ENCODE results near the gene TMEM51. TPM values are rescaled to one million over a fixed set of nuclear protein-coding genes. Genes with fewer than 3 reads are reported as not detected.

Gene TMEM51
- total and polyA plus RNA-seq, 9 of the 15 experiments (the other 6 are each of a cell fraction or from before 2014, with no cell fraction given), result 0.06 to 1.4 (median 0.58) TPM

DNA sequence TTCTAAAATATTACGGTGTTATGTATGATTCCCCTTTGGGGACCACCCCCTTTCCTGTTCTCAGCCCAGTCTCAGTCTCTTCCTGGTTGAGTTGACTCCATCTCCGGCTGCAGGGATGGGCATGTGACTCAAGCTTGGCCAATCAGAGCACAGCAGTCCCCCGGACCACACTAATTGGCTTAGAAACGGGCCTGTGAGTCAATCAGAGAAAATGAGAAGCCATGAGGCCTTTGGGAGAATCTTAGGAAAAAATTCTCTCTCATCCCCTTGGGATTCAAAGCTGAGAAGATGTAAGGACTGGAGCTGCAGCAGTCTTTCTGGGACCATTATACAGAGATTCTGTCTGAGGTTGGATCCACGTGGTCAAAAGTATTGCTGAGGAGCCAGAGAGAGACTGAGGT is 82.8 kb downstream of the TMEM51 start (continued):
- TF ChIP-seq, protein P1, sequence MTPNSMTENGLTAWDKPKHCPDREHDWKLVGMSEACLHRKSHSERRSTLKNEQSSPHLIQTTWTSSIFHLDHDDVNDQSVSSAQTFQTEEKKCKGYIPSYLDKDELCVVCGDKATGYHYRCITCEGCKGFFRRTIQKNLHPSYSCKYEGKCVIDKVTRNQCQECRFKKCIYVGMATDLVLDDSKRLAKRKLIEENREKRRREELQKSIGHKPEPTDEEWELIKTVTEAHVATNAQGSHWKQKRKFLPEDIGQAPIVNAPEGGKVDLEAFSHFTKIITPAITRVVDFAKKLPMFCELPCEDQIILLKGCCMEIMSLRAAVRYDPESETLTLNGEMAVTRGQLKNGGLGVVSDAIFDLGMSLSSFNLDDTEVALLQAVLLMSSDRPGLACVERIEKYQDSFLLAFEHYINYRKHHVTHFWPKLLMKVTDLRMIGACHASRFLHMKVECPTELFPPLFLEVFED (CRISPR knock-in tag; conservative IDR thresholded peaks at IDR 0.05), result no peak
- no peak for TF ChIP-seq NCOA4 (IDR thresholded peaks at IDR 0.05; ENCODE audit: partially characterized antibody)
- TF ChIP-seq YBX1 (IDR thresholded peaks at IDR 0.05), result no peak
- TF ChIP-seq ZNF175 (CRISPR knock-in tag; IDR thresholded peaks at IDR 0.05; ENCODE audit: low read depth), result 0 out of 2 replicates have a peak, but pooled peaks have one; percentile 49
- no peak for TF ChIP-seq TCF7L2 (IDR thresholded peaks at IDR 0.05; ENCODE audit: low read depth, low read length)
- peak; percentile 41 for TF ChIP-seq FOSL1 (tag; conservative IDR thresholded peaks at IDR 0.05)

DNA sequence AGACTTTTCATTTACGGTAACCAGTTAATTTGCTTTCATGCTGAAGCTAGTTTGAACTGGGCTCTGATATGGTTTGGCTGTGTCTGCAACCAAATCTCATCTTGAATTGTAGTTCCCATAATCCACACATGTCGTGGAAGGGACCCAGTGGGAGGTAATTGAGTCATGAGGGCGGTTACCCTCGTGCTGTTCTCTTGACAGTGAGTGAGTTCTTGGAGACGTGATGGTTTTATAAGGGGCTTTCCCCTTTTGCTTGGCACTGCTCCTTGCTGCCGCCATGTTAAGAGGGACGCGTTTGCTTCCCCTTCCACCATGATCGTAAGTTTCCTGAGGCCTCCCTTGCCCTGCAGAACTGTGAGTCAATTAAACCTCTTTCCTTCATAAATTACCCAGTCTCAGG is 83.2 kb downstream of the TMEM51 start:
- intact Hi-C loops (cut with micrococcal nuclease) (no loop called here), in situ Hi-C loops (cut with MboI) (no loop called here)
- peak overlapping the region; percentile 29 for H3K4me2 ChIP-seq (ENCODE audit: insufficient read depth, low read length)
- no peaks in the 10 kb centered on the region for H3K9me1 ChIP-seq (ENCODE audit: control insufficient read depth, insufficient read depth, low read length)
- H3K27me3 ChIP-seq (ENCODE audit: control insufficient read depth in 2 of 2, insufficient read depth in 2 of 2, low read length in 2 of 2), result peaks cover 5 to 17% of the 10 kb centered on the region in 2 experiments; a peak in 3 of 5 replicates
- no peaks in the 10 kb centered on the region; a peak in 1 of 5 replicates for H3K4me1 ChIP-seq (replicated peaks in 1 of 2; ENCODE audit: control insufficient read depth in 2 of 2, insufficient read depth in 2 of 2, low read length in 2 of 2)
- no peak overlapping the region for H3K9ac ChIP-seq (ENCODE audit: insufficient read depth in 1 of 2, low read depth in 2 of 2, low read length in 2 of 2)
- no peak for ATAC-seq
- no peak for DNase-seq (ENCODE audit: extremely low read depth in 1 of 4, low spot score in 3 of 4)
- no peaks in the 10 kb centered on the region for H4K20me1 ChIP-seq (replicated peaks; ENCODE audit: control insufficient read depth, insufficient read depth, low read length)
- H3K27ac ChIP-seq (ENCODE audit: extremely low read depth, low read depth, low read length), result no peak overlapping the region
- H3K36me3 ChIP-seq (ENCODE audit: control insufficient read depth, insufficient read depth, low read length), result no peaks in the 10 kb centered on the region
- CTCF ChIA-PET (ENCODE audit: low intra/inter-chr PET ratio), result no interaction called here
- TSS peak; percentile 80 for BruUV-seq (replicated peaks)
- POLR2A ChIA-PET, result no interaction called here
- no peak overlapping the region for H3K4me3 ChIP-seq
- WGBS (ENCODE audit: insufficient coverage, low coverage, missing lambda C conversion rate), result 25% methylated on average over 9 of the region's 9 CpGs
- no peaks in the 10 kb centered on the region for H3K79me2 ChIP-seq (ENCODE audit: control insufficient read depth, insufficient read depth, low read length)
- peak overlapping the region; percentile 33; the same call in 1 of the 2 replicates for H2AFZ ChIP-seq (ENCODE audit: low read depth, low read length)
- no peak for FAIRE-seq
- H3K9me3 ChIP-seq (replicated peaks; ENCODE audit: control insufficient read depth, insufficient read depth, low read depth, low read length), result no peaks in the 10 kb centered on the region
- TF ChIP-seq RAD21 (CRISPR knock-in tag; conservative IDR thresholded peaks at IDR 0.05 in 1 of 2, IDR thresholded peaks at IDR 0.05 in 1 of 2), result no peak
- TF ChIP-seq, protein P2, sequence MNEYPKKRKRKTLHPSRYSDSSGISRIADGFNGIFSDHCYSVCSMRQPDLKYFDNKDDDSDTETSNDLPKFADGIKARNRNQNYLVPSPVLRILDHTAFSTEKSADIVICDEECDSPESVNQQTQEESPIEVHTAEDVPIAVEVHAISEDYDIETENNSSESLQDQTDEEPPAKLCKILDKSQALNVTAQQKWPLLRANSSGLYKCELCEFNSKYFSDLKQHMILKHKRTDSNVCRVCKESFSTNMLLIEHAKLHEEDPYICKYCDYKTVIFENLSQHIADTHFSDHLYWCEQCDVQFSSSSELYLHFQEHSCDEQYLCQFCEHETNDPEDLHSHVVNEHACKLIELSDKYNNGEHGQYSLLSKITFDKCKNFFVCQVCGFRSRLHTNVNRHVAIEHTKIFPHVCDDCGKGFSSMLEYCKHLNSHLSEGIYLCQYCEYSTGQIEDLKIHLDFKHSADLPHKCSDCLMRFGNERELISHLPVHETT (CRISPR knock-in tag; conservative IDR thresholded peaks at IDR 0.05 in 1 of 2, IDR thresholded peaks at IDR 0.05 in 1 of 2), result peak in 1 of 2 experiments; percentile 0; a peak in 1 of 4 replicates
- TF ChIP-seq ZNF766 (CRISPR knock-in tag; conservative IDR thresholded peaks at IDR 0.05), result 0 out of 2 replicates have a peak, but pooled peaks have one; percentile 52
- TF ChIP-seq, protein P3, sequence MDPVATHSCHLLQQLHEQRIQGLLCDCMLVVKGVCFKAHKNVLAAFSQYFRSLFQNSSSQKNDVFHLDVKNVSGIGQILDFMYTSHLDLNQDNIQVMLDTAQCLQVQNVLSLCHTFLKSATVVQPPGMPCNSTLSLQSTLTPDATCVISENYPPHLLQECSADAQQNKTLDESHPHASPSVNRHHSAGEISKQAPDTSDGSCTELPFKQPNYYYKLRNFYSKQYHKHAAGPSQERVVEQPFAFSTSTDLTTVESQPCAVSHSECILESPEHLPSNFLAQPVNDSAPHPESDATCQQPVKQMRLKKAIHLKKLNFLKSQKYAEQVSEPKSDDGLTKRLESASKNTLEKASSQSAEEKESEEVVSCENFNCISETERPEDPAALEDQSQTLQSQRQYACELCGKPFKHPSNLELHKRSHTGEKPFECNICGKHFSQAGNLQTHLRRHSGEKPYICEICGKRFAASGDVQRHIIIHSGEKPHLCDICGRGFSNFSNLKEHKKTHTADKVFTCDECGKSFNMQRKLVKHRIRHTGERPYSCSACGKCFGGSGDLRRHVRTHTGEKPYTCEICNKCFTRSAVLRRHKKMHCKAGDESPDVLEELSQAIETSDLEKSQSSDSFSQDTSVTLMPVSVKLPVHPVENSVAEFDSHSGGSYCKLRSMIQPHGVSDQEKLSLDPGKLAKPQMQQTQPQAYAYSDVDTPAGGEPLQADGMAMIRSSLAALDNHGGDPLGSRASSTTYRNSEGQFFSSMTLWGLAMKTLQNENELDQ (CRISPR knock-in tag; IDR thresholded peaks at IDR 0.05; ENCODE audit: borderline replicate concordance), result no peak
- TF ChIP-seq, protein P4, sequence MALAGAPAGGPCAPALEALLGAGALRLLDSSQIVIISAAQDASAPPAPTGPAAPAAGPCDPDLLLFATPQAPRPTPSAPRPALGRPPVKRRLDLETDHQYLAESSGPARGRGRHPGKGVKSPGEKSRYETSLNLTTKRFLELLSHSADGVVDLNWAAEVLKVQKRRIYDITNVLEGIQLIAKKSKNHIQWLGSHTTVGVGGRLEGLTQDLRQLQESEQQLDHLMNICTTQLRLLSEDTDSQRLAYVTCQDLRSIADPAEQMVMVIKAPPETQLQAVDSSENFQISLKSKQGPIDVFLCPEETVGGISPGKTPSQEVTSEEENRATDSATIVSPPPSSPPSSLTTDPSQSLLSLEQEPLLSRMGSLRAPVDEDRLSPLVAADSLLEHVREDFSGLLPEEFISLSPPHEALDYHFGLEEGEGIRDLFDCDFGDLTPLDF (CRISPR knock-in tag; IDR thresholded peaks at IDR 0.05), result no peak
- TF ChIP-seq L3MBTL2 (IDR thresholded peaks at IDR 0.05), result 0 out of 2 replicates have a peak, but pooled peaks have one; percentile 45
- no peak for TF ChIP-seq PHF8 (IDR thresholded peaks at IDR 0.05; ENCODE audit: borderline replicate concordance, low read length)
- TF ChIP-seq ZNF263 (CRISPR knock-in tag; IDR thresholded peaks at IDR 0.05; ENCODE audit: borderline replicate concordance), result no peak
